HCT116 (cell line): ENCODE data around the gene CXCL8. TPM values are rescaled to one million over a fixed set of nuclear protein-coding genes. Genes with fewer than 3 reads are reported as not detected.

Experiments used
- ATAC-seq: fragments of 200-7000 bp; cut with Tn5 transposase; 2 replicates; pipeline ENCODE4 v1.9.1; 2020; ENCODE audit warnings: mild to moderate bottlenecking, moderate library complexity
- BruUV-seq: library from RNA; stranded (reverse); fragments of 400-500 nt; replicated peaks from 2 replicates; lab custom pipeline; 2021; lab: Mats Ljungman, UMichigan
- CTCF ChIA-PET: fragments of 300-600 bp; sonication (Branson Sonifier 250); formaldehyde crosslinking; loops from one replicate; lab custom pipeline; 2021; ENCODE audit warnings: antibody characterized with exemption; lab: Charles Lee
- POLR2A ChIA-PET: fragments of 300-600, 350-600 bp; sonication (Branson Sonifier 250); formaldehyde crosslinking; loops from one replicate; lab custom pipeline; 2021; ENCODE audit warnings: antibody characterized with exemption; lab: Charles Lee
- RAD21 ChIA-PET, 2 experiments: fragments of 300-600 bp; sonication (Branson Sonifier 250); formaldehyde crosslinking; loops; one replicate each; lab custom pipeline; 2023; ENCODE audit warnings: low total read pairs in 2 of 2; ENCODE audit not compliant: uncharacterized antibody in 2 of 2, unreplicated experiment in 2 of 2, low non-redundant PET in 1 of 2; lab: Charles Lee
- DNase-seq: peaks from one replicate; pipeline ENCODE4 v3.0.0-alpha.2; 2010; ENCODE audit warnings: low read depth, low spot score
- H2AFZ ChIP-seq: fragments of 200-600 bp; shearing (Covaris generic), sonication (generic); 2 replicates; pipeline ENCODE4 v1.6.1; 2017; ENCODE audit warnings: low read depth, mixed run types, mixed read lengths, antibody characterized with exemption, low read length; ENCODE audit not compliant: poor library complexity, severe bottlenecking
- H3K27ac ChIP-seq: 2 replicates; pipeline ENCODE4 v1.5.1; 2012; ENCODE audit warnings: low read depth, low read length
- H3K27me3 ChIP-seq: fragments of 200-600 bp; sonication (generic); 2 replicates; pipeline ENCODE4 v1.6.1; 2016; ENCODE audit warnings: mixed run types, low read length, mixed read lengths; ENCODE audit not compliant: insufficient read depth
- H3K36me3 ChIP-seq, 2 experiments: fragments of 200-500 bp in 1 of 2; fragments of 200-600 bp in 1 of 2; sonication (Bioruptor generic) in 1 of 2; sonication (generic) in 1 of 2; 2 replicates each; pipeline versions ENCODE4 v1.5.1 to v1.6.1; 2014 to 2016; ENCODE audit warnings: low read length in 2 of 2, inconsistent platforms in 1 of 2, mixed read lengths in 1 of 2, mixed run types in 1 of 2; ENCODE audit not compliant: insufficient read depth in 2 of 2, control insufficient read depth in 1 of 2
- H3K4me1 ChIP-seq, 2 experiments: fragments of 200-600 bp in 1 of 2; sonication (generic) in 1 of 2; 2 replicates each; pipeline versions ENCODE4 v1.5.1 to v1.6.1; 2012 to 2017; ENCODE audit warnings: low read length in 2 of 2, inconsistent platforms in 1 of 2, mild to moderate bottlenecking in 1 of 2, mixed read lengths in 1 of 2, mixed run types in 1 of 2, moderate library complexity in 1 of 2; ENCODE audit not compliant: insufficient read depth in 2 of 2, control insufficient read depth in 1 of 2
- H3K4me2 ChIP-seq: fragments of 200-600 bp; sonication (generic); 2 replicates; pipeline ENCODE4 v1.6.1; 2017; ENCODE audit warnings: mixed run types, low read length, mixed read lengths
- H3K4me3 ChIP-seq, 2 experiments: fragments of 200-600 bp in 1 of 2; sonication (generic) in 1 of 2; replicated peaks in 1 of 2; 2 replicates each; pipeline ENCODE4 v1.5.1; 2011 to 2016; ENCODE audit warnings: low read length in 2 of 2, control low read depth in 1 of 2, low read depth in 1 of 2, mild to moderate bottlenecking in 1 of 2, mixed read lengths in 1 of 2, mixed run types in 1 of 2
- H3K79me2 ChIP-seq: fragments of 200-600 bp; sonication (generic); 2 replicates; pipeline ENCODE4 v1.6.1; 2017; ENCODE audit warnings: mild to moderate bottlenecking, mixed run types, low read length, moderate library complexity, mixed read lengths; ENCODE audit not compliant: insufficient read depth
- H3K9ac ChIP-seq: fragments of 200-600 bp; sonication (generic); 2 replicates; pipeline ENCODE4 v1.6.1; 2016; ENCODE audit warnings: low read length, mixed read lengths
- H3K9me2 ChIP-seq: fragments of 200-600 bp; sonication (generic), shearing (Covaris generic); 2 replicates; pipeline ENCODE4 v1.6.1; 2017; ENCODE audit warnings: mixed run types, mild to moderate bottlenecking, moderate library complexity; ENCODE audit not compliant: insufficient read depth
- H3K9me3 ChIP-seq, 2 experiments: fragments of 200-500 bp in 1 of 2; fragments of 200-600 bp in 1 of 2; sonication (Bioruptor generic) in 1 of 2; sonication (generic) in 1 of 2; 2 replicates each; pipeline ENCODE4 v1.6.1; 2014 to 2017; ENCODE audit warnings: low read length in 2 of 2, mixed read lengths in 2 of 2, inconsistent platforms in 1 of 2, low read depth in 1 of 2, mild to moderate bottlenecking in 1 of 2, mixed run types in 1 of 2, moderate library complexity in 1 of 2; ENCODE audit not compliant: control insufficient read depth in 1 of 2, insufficient read depth in 1 of 2
- H4K20me1 ChIP-seq: fragments of 200-600 bp; sonication (generic), shearing (Covaris generic); 2 replicates; pipeline ENCODE4 v1.6.1; 2017; ENCODE audit warnings: mixed run types, mild to moderate bottlenecking, moderate library complexity; ENCODE audit not compliant: insufficient read depth
- EGR1 ChIP-seq: IDR thresholded peaks from 2 replicates; pipeline ENCODE4 v1.6.1; 2012; ENCODE audit warnings: low read depth
- EZH2 ChIP-seq: fragments of 200-600 bp; sonication (generic); IDR thresholded peaks from 2 replicates; pipeline ENCODE4 v1.6.1; 2017; ENCODE audit warnings: antibody characterized with exemption, mixed run types
- REST ChIP-seq: IDR thresholded peaks from 2 replicates; pipeline ENCODE4 v1.6.1; 2012; ENCODE audit warnings: low read depth
- intact Hi-C: fragments of 100-400 bp; cut with micrococcal nuclease; formaldehyde crosslinking; loops from 2 replicates; pipeline ENCODE4 v1.10.0; 2022
- total RNA-seq: library from RNA; stranded (reverse); gene quantifications from one replicate; pipeline ENCODE4 v1.2.1, GENCODE V29; 2021; ENCODE audit not compliant: unreplicated experiment

The CXCL8 gene
- total RNA-seq, 1 experiment from 2014 or later: 1.8 TPM

GRCh38 chr4:73730292-73730691, 10.1 kb upstream of the CXCL8 start (continued):
- TF ChIP-seq REST (no peak), EGR1 (no peak), EZH2 (no peak)

GRCh38 chr4:73730867-73731266, 9.5 kb upstream of the CXCL8 start:
- no peak overlapping the region for H2AFZ ChIP-seq
- POLR2A ChIA-PET: no interaction called here
- BruUV-seq: no TSS peak

More at GRCh38 chr4:73730867-73731266, 9.5 kb upstream of the CXCL8 start:
- Histone ChIP-seq H3K27ac (no peak overlapping the region), H3K4me3 (no peak overlapping the region), H3K4me2 (no peak overlapping the region), H3K9me2 (no peaks in the 10 kb centered on the region), H3K4me1 (peaks cover 6 to 8% of the 10 kb centered on the region in 2 experiments; a peak in 3 of 4 replicates), H3K9me3 (no peaks in the 10 kb centered on the region), H3K36me3 (no peaks in the 10 kb centered on the region), H4K20me1 (no peaks in the 10 kb centered on the region), H3K9ac (no peak overlapping the region), H3K79me2 (no peaks in the 10 kb centered on the region), H3K27me3 (no peaks in the 10 kb centered on the region)
- intact Hi-C loops: no loop called here
- no peak for DNase-seq
- no peak for TF ChIP-seq EZH2
- no peak for ATAC-seq
- ChIA-PET CTCF (interaction anchor here (0.5 to 2.6 kb wide), 4 partner anchors 26 to 403 kb away, joined by 3 to 19 read pairs (median 4); no protein-coding TSS in a partner anchor), RAD21 (no interaction called here)
